Common myeloid progenitor, CD34-positive (primary cell): ENCODE measurements around the gene EPHB1.

Experiments
- CTCF ChIA-PET: fragments of 350-600 bp; sonication (Branson Sonifier 250); formaldehyde crosslinking; loops from one replicate; lab custom pipeline; 2021; ENCODE audit warnings: antibody characterized with exemption; lab: Charles Lee
- POLR2A ChIA-PET: fragments of 350-600 bp; sonication (Branson Sonifier 250); formaldehyde crosslinking; loops from one replicate; lab custom pipeline; 2021; ENCODE audit warnings: antibody characterized with exemption; lab: Charles Lee
- DNase-seq, 3 donors: peaks; one replicate each; pipeline versions ENCODE4 v3.0.0 to v3.0.0-alpha.2; 2013
- H3K27ac ChIP-seq, 2 experiments: 1 replicate in 1 of 2; 2 replicates in 1 of 2; pipeline ENCODE4 v1.7.0; 2013; ENCODE audit warnings: inconsistent platforms in 2 of 2, low read length in 2 of 2, mild to moderate bottlenecking in 2 of 2, low read depth in 1 of 2, moderate library complexity in 1 of 2; ENCODE audit not compliant: severe bottlenecking in 2 of 2, insufficient read depth in 1 of 2, poor library complexity in 1 of 2
- H3K27me3 ChIP-seq, 5 experiments: replicated peaks in 2 of 5; 1 replicate in 3 of 5; 2 replicates in 2 of 5; pipeline versions ENCODE4 v1.6.1 to v1.7.0; 2013; ENCODE audit warnings: low read length in 4 of 5, mild to moderate bottlenecking in 2 of 5, moderate library complexity in 2 of 5, inconsistent platforms in 1 of 5; ENCODE audit not compliant: insufficient read depth in 5 of 5, control insufficient read depth in 4 of 5
- H3K36me3 ChIP-seq, 4 experiments: 1 replicate in 2 of 4; 2 replicates in 2 of 4; pipeline versions ENCODE4 v1.6.1 to v1.7.0; 2013; ENCODE audit warnings: low read length in 3 of 4, control low read depth in 1 of 4, mild to moderate bottlenecking in 1 of 4; ENCODE audit not compliant: control insufficient read depth in 4 of 4, insufficient read depth in 4 of 4
- H3K4me1 ChIP-seq, 4 experiments: 1 replicate in 3 of 4; 2 replicates in 1 of 4; pipeline versions ENCODE4 v1.6.1 to v1.7.1; 2013; ENCODE audit warnings: low read length in 3 of 4, mild to moderate bottlenecking in 3 of 4, control low read depth in 1 of 4, inconsistent platforms in 1 of 4, moderate library complexity in 1 of 4; ENCODE audit not compliant: control insufficient read depth in 4 of 4, insufficient read depth in 4 of 4; ENCODE audit errors: control extremely low read depth in 1 of 4
- H3K4me3 ChIP-seq, 7 experiments: 1 replicate in 4 of 7; 2 replicates in 3 of 7; pipeline versions ENCODE4 v1.5.1 to v1.7.0; 2013; ENCODE audit warnings: mild to moderate bottlenecking in 7 of 7, low read length in 6 of 7, moderate library complexity in 6 of 7, inconsistent platforms in 2 of 7, low read depth in 2 of 7, control low read depth in 1 of 7; ENCODE audit not compliant: insufficient read depth in 4 of 7, control insufficient read depth in 1 of 7; ENCODE audit errors: extremely low read depth in 1 of 7
- H3K9me3 ChIP-seq, 5 experiments: 1 replicate in 4 of 5; 2 replicates in 1 of 5; pipeline versions ENCODE4 v1.6.1 to v1.7.1; 2013; ENCODE audit warnings: low read length in 4 of 5, mild to moderate bottlenecking in 2 of 5, inconsistent platforms in 1 of 5, low read depth in 1 of 5, moderate library complexity in 1 of 5; ENCODE audit not compliant: control insufficient read depth in 4 of 5, insufficient read depth in 2 of 5; ENCODE audit errors: control extremely low read depth in 1 of 5
- whole genome bisulfite sequencing: methylation state at CpG from one replicate; pipeline ENCODE4 v1.1.5; 2013; ENCODE audit not compliant: insufficient coverage; 5-methylcytosine and 5-hydroxymethylcytosine counted together

The EPHB1 gene

GRCh38 chr3:134949150-134949549 lies 154.1 kb downstream of the EPHB1 start:
- Histone ChIP-seq H3K36me3 (no peaks in the 10 kb centered on the region), H3K9me3 (peaks cover 0 to 15% (median 9%) of the 10 kb centered on the region in 5 experiments), H3K27ac (no peak overlapping the region), H3K4me1 (no peaks in the 10 kb centered on the region), H3K4me3 (no peak overlapping the region), H3K27me3 (no peaks in the 10 kb centered on the region)
- ChIA-PET POLR2A (no interaction called here), CTCF (interaction anchor here (1.1 kb wide), 1 partner anchor 17 kb away, joined by 3 read pairs; no protein-coding TSS in a partner anchor)
- DNase-seq = no peak
- WGBS = 100% methylated on average over 2 of the region's 2 CpGs

GRCh38 chr3:134952371-134952770 lies 157.3 kb downstream of the EPHB1 start:
- CTCF ChIA-PET = interaction anchor here (1.0 kb wide), 1 partner anchor 41 kb away, joined by 3 read pairs; no protein-coding TSS in a partner anchor
- no peak for DNase-seq
- WGBS = no CpG with 5 or more reads among the region's 1 CpG
- no peaks in the 10 kb centered on the region for H3K4me1 ChIP-seq
- H3K27me3 ChIP-seq = no peaks in the 10 kb centered on the region
- no peak overlapping the region for H3K27ac ChIP-seq
- POLR2A ChIA-PET = no interaction called here
- H3K36me3 ChIP-seq = no peaks in the 10 kb centered on the region
- peaks cover 0 to 15% (median 9%) of the 10 kb centered on the region in 5 experiments for H3K9me3 ChIP-seq
- H3K4me3 ChIP-seq = no peak overlapping the region

- no peak for DNase-seq
- CTCF ChIA-PET = no interaction called here
- no peak overlapping the region for H3K4me3 ChIP-seq
- H3K27me3 ChIP-seq = no peaks in the 10 kb centered on the region
- no peaks in the 10 kb centered on the region for H3K36me3 ChIP-seq
- H3K9me3 ChIP-seq = peaks cover 0 to 12% (median 8%) of the 10 kb centered on the region in 5 experiments
- 77% methylated on average over 2 of the region's 2 CpGs for WGBS
- H3K4me1 ChIP-seq = no peaks in the 10 kb centered on the region
- POLR2A ChIA-PET = no interaction called here
- H3K27ac ChIP-seq = no peak overlapping the region
Observed at GRCh38 chr3:134955874-134956273, 160.8 kb downstream of the EPHB1 start.

- ChIA-PET CTCF (no interaction called here), POLR2A (no interaction called here)
- Histone ChIP-seq H3K36me3 (no peaks in the 10 kb centered on the region), H3K9me3 (peaks cover 0 to 7% (median 3%) of the 10 kb centered on the region in 5 experiments), H3K4me1 (no peaks in the 10 kb centered on the region), H3K27ac (no peak overlapping the region), H3K4me3 (no peak overlapping the region), H3K27me3 (no peaks in the 10 kb centered on the region)
- DNase-seq = no peak
- WGBS = 100% methylated on average over 2 of the region's 2 CpGs
Observed at GRCh38 chr3:134956395-134956794, 161.3 kb downstream of the EPHB1 start.

- ChIA-PET CTCF (no interaction called here), POLR2A (no interaction called here)
- 100% methylated on average over 1 of the region's 1 CpG for WGBS
Observed at GRCh38 chr3:134956844-134957243, 161.8 kb downstream of the EPHB1 start.

GRCh38 chr3:134959516-134959915 lies 164.5 kb downstream of the EPHB1 start:
- CTCF ChIA-PET = no interaction called here
- POLR2A ChIA-PET = no interaction called here

More at GRCh38 chr3:134956844-134957243, 161.8 kb downstream of the EPHB1 start:
- H3K36me3 ChIP-seq = no peaks in the 10 kb centered on the region
- no peak overlapping the region for H3K4me3 ChIP-seq
- no peak overlapping the region for H3K27ac ChIP-seq
- no peaks in the 10 kb centered on the region for H3K27me3 ChIP-seq
- H3K4me1 ChIP-seq = no peaks in the 10 kb centered on the region
- H3K9me3 ChIP-seq = peaks cover 0 to 2% (median 0%) of the 10 kb centered on the region in 5 experiments
- DNase-seq = no peak

GRCh38 chr3:134964226-134964625 lies 169.2 kb downstream of the EPHB1 start:
- no peaks in the 10 kb centered on the region for H3K36me3 ChIP-seq
- WGBS = 96% methylated on average over 5 of the region's 5 CpGs
- ChIA-PET POLR2A (no interaction called here), CTCF (no interaction called here)
- peaks cover 0 to 5% (median 0%) of the 10 kb centered on the region in 5 experiments for H3K9me3 ChIP-seq
- peaks cover 0 to 2% (median 0%) of the 10 kb centered on the region in 5 experiments for H3K27me3 ChIP-seq
- no peak overlapping the region for H3K27ac ChIP-seq
- no peak overlapping the region for H3K4me3 ChIP-seq
- DNase-seq = no peak
- H3K4me1 ChIP-seq = no peaks in the 10 kb centered on the region

More at GRCh38 chr3:134959516-134959915, 164.5 kb downstream of the EPHB1 start:
- H3K27me3 ChIP-seq = peaks cover 0 to 1% (median 0%) of the 10 kb centered on the region in 5 experiments
- H3K27ac ChIP-seq = no peak overlapping the region
- no peaks in the 10 kb centered on the region for H3K36me3 ChIP-seq
- no peaks in the 10 kb centered on the region for H3K4me1 ChIP-seq
- no peak for DNase-seq
- no peak overlapping the region for H3K4me3 ChIP-seq
- H3K9me3 ChIP-seq = no peaks in the 10 kb centered on the region
